H9 (cell line): ENCODE measurements around the gene SPAG7. TPM values are rescaled to one million over a fixed set of nuclear protein-coding genes. Genes with fewer than 3 reads are reported as not detected.

Experiments used
- DNase-seq: peaks from one replicate; pipeline ENCODE4 v3.0.0-alpha.2; 2017
- H2AFZ ChIP-seq: one replicate; pipeline ENCODE4 v1.6.1; 2013; ENCODE audit warnings: mild to moderate bottlenecking, low read length, control low read depth, moderate library complexity
- H2AK5ac ChIP-seq: 2 replicates; pipeline ENCODE4 v1.6.1; 2013; ENCODE audit warnings: low read length, control low read depth, mixed read lengths; ENCODE audit not compliant: insufficient read length
- H2BK120ac ChIP-seq: one replicate; pipeline ENCODE4 v1.6.1; 2013; ENCODE audit warnings: low read depth, mild to moderate bottlenecking, low read length, control low read depth, inconsistent platforms; ENCODE audit not compliant: poor library complexity, severe bottlenecking
- H2BK12ac ChIP-seq: 2 replicates; pipeline ENCODE4 v1.6.1; 2013; ENCODE audit warnings: low read length, control low read depth, mixed read lengths, low read depth; ENCODE audit not compliant: insufficient read length
- H2BK15ac ChIP-seq: 2 replicates; pipeline ENCODE4 v1.6.1; 2013; ENCODE audit warnings: low read depth, low read length, control low read depth
- H2BK20ac ChIP-seq: one replicate; pipeline ENCODE4 v1.6.1; 2013; ENCODE audit warnings: low read depth, mild to moderate bottlenecking, low read length, control low read depth, inconsistent platforms; ENCODE audit not compliant: poor library complexity, severe bottlenecking
- H2BK5ac ChIP-seq: 2 replicates; pipeline ENCODE4 v1.6.1; 2013; ENCODE audit warnings: low read length, control low read depth, mixed read lengths; ENCODE audit not compliant: insufficient read length
- H3K14ac ChIP-seq: 2 replicates; pipeline ENCODE4 v1.6.1; 2013; ENCODE audit warnings: low read length, control low read depth; ENCODE audit not compliant: insufficient read depth
- H3K18ac ChIP-seq: 2 replicates; pipeline ENCODE4 v1.6.1; 2013; ENCODE audit warnings: low read depth, mild to moderate bottlenecking, mixed read lengths, low read length, control low read depth; ENCODE audit not compliant: insufficient read length
- H3K23ac ChIP-seq: 2 replicates; pipeline ENCODE4 v1.6.1; 2013; ENCODE audit warnings: low read length, control low read depth, mixed read lengths, low read depth; ENCODE audit not compliant: insufficient read length
- H3K23me2 ChIP-seq: 2 replicates; pipeline ENCODE4 v1.6.1; 2013; ENCODE audit warnings: low read depth, mild to moderate bottlenecking, mixed read lengths, low read length, control low read depth; ENCODE audit not compliant: insufficient read length, poor library complexity, severe bottlenecking
- H3K27ac ChIP-seq: 2 replicates; pipeline ENCODE4 v1.5.1; 2013; ENCODE audit warnings: low read length, control low read depth, mixed read lengths, low read depth; ENCODE audit not compliant: insufficient read length
- H3K27me3 ChIP-seq: 2 replicates; pipeline ENCODE4 v1.6.1; 2013; ENCODE audit warnings: low read length, control low read depth, inconsistent platforms; ENCODE audit not compliant: insufficient read depth
- H3K4ac ChIP-seq: 2 replicates; pipeline ENCODE4 v1.6.1; 2013; ENCODE audit warnings: low read depth, mild to moderate bottlenecking, control low read depth, inconsistent platforms, low read length, moderate library complexity
- H3K4me1 ChIP-seq: 2 replicates; pipeline ENCODE4 v1.6.1; 2013; ENCODE audit warnings: low read length, control low read depth, inconsistent platforms; ENCODE audit not compliant: insufficient read depth
- H3K4me2 ChIP-seq: 2 replicates; pipeline ENCODE4 v1.6.1; 2013; ENCODE audit warnings: low read length, control low read depth, mixed read lengths; ENCODE audit not compliant: insufficient read length, insufficient read depth
- H3K56ac ChIP-seq: 2 replicates; pipeline ENCODE4 v1.6.1; 2013; ENCODE audit warnings: low read depth, mild to moderate bottlenecking, mixed read lengths, low read length, control low read depth; ENCODE audit not compliant: insufficient read length
- H3K79me1 ChIP-seq: 2 replicates; pipeline ENCODE4 v1.6.1; 2013; ENCODE audit warnings: low read depth, mild to moderate bottlenecking, moderate library complexity, low read length, control low read depth, inconsistent platforms; ENCODE audit not compliant: insufficient read depth, poor library complexity, severe bottlenecking
- H3K79me2 ChIP-seq: 2 replicates; pipeline ENCODE4 v1.6.1; 2013; ENCODE audit warnings: low read length, control low read depth, inconsistent platforms; ENCODE audit not compliant: insufficient read depth
- H3K9ac ChIP-seq: 2 replicates; pipeline ENCODE4 v1.6.1; 2013; ENCODE audit warnings: low read length, control low read depth, mixed read lengths; ENCODE audit not compliant: insufficient read length; ENCODE audit errors: extremely low read depth
- H3K9me3 ChIP-seq: one replicate; pipeline ENCODE4 v1.6.1; 2013; ENCODE audit warnings: low read depth, low read length, inconsistent platforms; ENCODE audit not compliant: control insufficient read depth
- H3T11ph ChIP-seq: one replicate; pipeline ENCODE4 v1.6.1; 2013; ENCODE audit warnings: mild to moderate bottlenecking, low read length, control low read depth, inconsistent platforms
- H4K20me1 ChIP-seq: one replicate; pipeline ENCODE4 v1.6.1; 2013; ENCODE audit not compliant: control insufficient read depth, insufficient read length, insufficient read depth
- H4K5ac ChIP-seq: 2 replicates; pipeline ENCODE4 v1.6.1; 2013; ENCODE audit warnings: low read depth, mild to moderate bottlenecking, mixed read lengths, low read length, control low read depth; ENCODE audit not compliant: insufficient read length
- H4K8ac ChIP-seq: replicated peaks from 2 replicates; pipeline ENCODE4 v1.6.1; 2013; ENCODE audit warnings: low read length, control low read depth, mixed read lengths, low read depth; ENCODE audit not compliant: insufficient read length
- H4K91ac ChIP-seq: 2 replicates; pipeline ENCODE4 v1.6.1; 2013; ENCODE audit warnings: low read depth, mild to moderate bottlenecking, moderate library complexity, mixed read lengths, low read length, control low read depth; ENCODE audit not compliant: insufficient read length
- H3K27ac Mint-ChIP-seq, 3 experiments: 2 replicates in 2 of 3; 3 replicates in 1 of 3; pipeline ENCODE4 v1.8.0; 2020 to 2021; ENCODE audit warnings: mixed read lengths in 3 of 3, mild to moderate bottlenecking in 1 of 3, moderate library complexity in 1 of 3
- H3K27me3 Mint-ChIP-seq: 2 replicates; pipeline ENCODE4 v1.8.0; 2021; ENCODE audit warnings: low read depth, mild to moderate bottlenecking, moderate library complexity, mixed read lengths
- H3K36me3 Mint-ChIP-seq, 3 experiments: 2 replicates in 2 of 3; 3 replicates in 1 of 3; pipeline ENCODE4 v1.8.0; 2020 to 2021; ENCODE audit warnings: low read depth in 3 of 3, mixed read lengths in 3 of 3; ENCODE audit not compliant: insufficient read depth in 1 of 3
- H3K4me1 Mint-ChIP-seq, 2 experiments: 2 replicates each; pipeline ENCODE4 v1.8.0; 2020; ENCODE audit warnings: mixed read lengths in 2 of 2
- H3K4me3 Mint-ChIP-seq, 2 experiments: 2 replicates in 1 of 2; 3 replicates in 1 of 2; pipeline ENCODE4 v1.8.0; 2020 to 2021; ENCODE audit warnings: mild to moderate bottlenecking in 2 of 2, mixed read lengths in 2 of 2, moderate library complexity in 1 of 2
- H3K9me3 Mint-ChIP-seq, 2 experiments: 2 replicates in 1 of 2; 3 replicates in 1 of 2; pipeline ENCODE4 v1.8.0; 2020; ENCODE audit warnings: mild to moderate bottlenecking in 2 of 2, mixed read lengths in 2 of 2, moderate library complexity in 1 of 2
- CTCF ChIP-seq: fragments of 200-600 bp; sonication (generic); conservative IDR thresholded peaks from 3 replicates; pipeline ENCODE4 v1.8.0; 2021; ENCODE audit warnings: antibody characterized with exemption, mild to moderate bottlenecking
- WGBS: extraction: QIAGEN DNeasy Blood & Tissue Kit; methylation state at CpG from one replicate; pipeline ENCODE4 v1.1.7; 2013; ENCODE audit warnings: missing lambda C conversion rate, low lambda C conversion rate, mixed read lengths; ENCODE audit not compliant: insufficient read length; ENCODE audit errors: extremely low coverage; 5-methylcytosine and 5-hydroxymethylcytosine counted together
- total RNA-seq: library from RNA; stranded (reverse); gene quantifications from 2 replicates; pipeline ENCODE4 v1.2.1, GENCODE V29; 2021

SPAG7 gene
- total RNA-seq, 1 experiment from 2014 or later, result 102 TPM

- no peak overlapping the region for H3K9ac ChIP-seq
- no CpG with 5 or more reads among the region's 3 CpGs for WGBS
- peaks cover 0 to under 1% of the 10 kb centered on the region in 2 experiments; a peak in 1 of 5 replicates for H3K9me3 Mint-ChIP-seq
- H3T11ph ChIP-seq, result no peak overlapping the region
- no peaks in the 10 kb centered on the region for H4K20me1 ChIP-seq
- H3K4me1 Mint-ChIP-seq, result peaks cover 23 to 24% of the 10 kb centered on the region in 2 experiments
- no peaks in the 10 kb centered on the region for H3K27me3 ChIP-seq
- H3K23me2 ChIP-seq, result no peaks in the 10 kb centered on the region
- H3K27ac ChIP-seq, result no peak overlapping the region
- H2BK120ac ChIP-seq, result no peak overlapping the region
- no peak for DNase-seq
- peaks cover 3% of the 10 kb centered on the region; the same call in 1 of the 2 replicates for H3K4me1 ChIP-seq
- no peaks in the 10 kb centered on the region; the same call in 1 of the 2 replicates for H3K27me3 Mint-ChIP-seq
- H3K9me3 ChIP-seq, result no peaks in the 10 kb centered on the region
- no peak overlapping the region for H3K14ac ChIP-seq
- no peak overlapping the region for H2BK15ac ChIP-seq
- H4K91ac ChIP-seq, result no peak overlapping the region
- H3K56ac ChIP-seq, result no peak overlapping the region
- no peak overlapping the region for H3K4me2 ChIP-seq
- TF ChIP-seq CTCF, result no peak
- no peak overlapping the region for H2BK20ac ChIP-seq
- H3K4ac ChIP-seq, result no peak overlapping the region
- no peak overlapping the region for H2BK5ac ChIP-seq
- H2AK5ac ChIP-seq, result no peak overlapping the region
- no peak overlapping the region for H3K27ac Mint-ChIP-seq
- no peak overlapping the region for H4K8ac ChIP-seq
- peaks cover 10 to 28% (median 26%) of the 10 kb centered on the region in 3 experiments; a peak in 6 of 7 replicates for H3K36me3 Mint-ChIP-seq
- H3K23ac ChIP-seq, result no peak overlapping the region
- H2AFZ ChIP-seq, result no peak overlapping the region
- no peaks in the 10 kb centered on the region for H3K79me1 ChIP-seq
- no peaks in the 10 kb centered on the region; the same call in 1 of the 2 replicates for H3K79me2 ChIP-seq
- H3K18ac ChIP-seq, result no peak overlapping the region
- no peak overlapping the region for H3K4me3 Mint-ChIP-seq
- no peak overlapping the region for H4K5ac ChIP-seq
- no peak overlapping the region for H2BK12ac ChIP-seq
Observed at GRCh38 chr17:4958102-4958501, 9.5 kb downstream of the SPAG7 start.
